ENCODE data around the gene JMJD6. TPM values are rescaled to one million over a fixed set of nuclear protein-coding genes. Genes with fewer than 3 reads are reported as not detected.

Gene JMJD6
- total RNA-seq = 29.6 TPM
- long read RNA-seq, transcript JMJD6-202 (6 exons, 1,603 nt) = major isoform, 30 of 41 reads
- long read RNA-seq, partial matches to known transcripts = 2 of 41 reads
- long read RNA-seq, other reads (novel, unspliced or antisense) = 4 of 41 reads

DNA sequence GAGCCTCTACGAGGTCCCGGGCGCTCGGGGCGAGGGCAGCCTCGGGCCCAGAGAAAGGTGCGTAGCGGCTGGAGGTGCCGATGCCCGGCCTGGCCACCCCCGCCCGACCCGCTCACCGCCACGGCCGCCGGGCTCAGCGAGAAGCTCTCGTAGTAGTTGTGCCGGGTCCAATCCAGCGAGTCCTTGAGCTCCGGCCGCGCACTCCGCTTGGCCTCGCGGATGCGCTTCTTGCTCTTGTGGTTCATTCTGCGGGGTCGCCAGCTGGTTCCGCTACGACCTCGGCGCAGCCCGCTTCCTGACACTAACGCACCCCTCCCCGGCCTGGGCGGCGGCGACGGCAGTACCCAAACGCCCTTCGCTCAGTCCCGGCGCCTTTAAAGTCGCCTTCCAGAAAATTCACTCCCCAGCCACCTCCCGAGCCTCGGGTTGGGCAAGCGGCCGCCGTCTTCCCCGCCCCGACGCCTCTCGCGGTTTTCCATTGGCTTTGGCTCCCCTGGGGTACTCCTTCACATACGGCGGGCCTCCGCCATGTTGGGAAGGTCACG lies at the start of gene JMJD6:
TSS of gene JMJD6 (minus strand) at position 376 of the 545 bp plus-strand sequence. CDS start at position 245, 131 bp downstream.
- TF ChIP-seq, protein P1, sequence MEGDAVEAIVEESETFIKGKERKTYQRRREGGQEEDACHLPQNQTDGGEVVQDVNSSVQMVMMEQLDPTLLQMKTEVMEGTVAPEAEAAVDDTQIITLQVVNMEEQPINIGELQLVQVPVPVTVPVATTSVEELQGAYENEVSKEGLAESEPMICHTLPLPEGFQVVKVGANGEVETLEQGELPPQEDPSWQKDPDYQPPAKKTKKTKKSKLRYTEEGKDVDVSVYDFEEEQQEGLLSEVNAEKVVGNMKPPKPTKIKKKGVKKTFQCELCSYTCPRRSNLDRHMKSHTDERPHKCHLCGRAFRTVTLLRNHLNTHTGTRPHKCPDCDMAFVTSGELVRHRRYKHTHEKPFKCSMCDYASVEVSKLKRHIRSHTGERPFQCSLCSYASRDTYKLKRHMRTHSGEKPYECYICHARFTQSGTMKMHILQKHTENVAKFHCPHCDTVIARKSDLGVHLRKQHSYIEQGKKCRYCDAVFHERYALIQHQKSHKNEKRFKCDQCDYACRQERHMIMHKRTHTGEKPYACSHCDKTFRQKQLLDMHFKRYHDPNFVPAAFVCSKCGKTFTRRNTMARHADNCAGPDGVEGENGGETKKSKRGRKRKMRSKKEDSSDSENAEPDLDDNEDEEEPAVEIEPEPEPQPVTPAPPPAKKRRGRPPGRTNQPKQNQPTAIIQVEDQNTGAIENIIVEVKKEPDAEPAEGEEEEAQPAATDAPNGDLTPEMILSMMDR (IDR thresholded peaks at IDR 0.05) = no peak
- DNase-seq (peak; percentile 97), ATAC-seq (peak; percentile 95 to 97)
- Histone ChIP-seq H3K27me3 (ENCODE audit: low read depth) (no peaks in the 10 kb centered on the region), H3K4me1 (peaks cover 62% of the 10 kb centered on the region), H3K27ac (peak within 1 kb of the TSS; percentile 99), H3K36me3 (peaks cover 65% of the 10 kb centered on the region), H3K4me3 (peak within 1 kb of the TSS; percentile 98), H3K9me3 (no peaks in the 10 kb centered on the region)
- intact Hi-C loops (cut with DNase I) = no loop called here

DNA sequence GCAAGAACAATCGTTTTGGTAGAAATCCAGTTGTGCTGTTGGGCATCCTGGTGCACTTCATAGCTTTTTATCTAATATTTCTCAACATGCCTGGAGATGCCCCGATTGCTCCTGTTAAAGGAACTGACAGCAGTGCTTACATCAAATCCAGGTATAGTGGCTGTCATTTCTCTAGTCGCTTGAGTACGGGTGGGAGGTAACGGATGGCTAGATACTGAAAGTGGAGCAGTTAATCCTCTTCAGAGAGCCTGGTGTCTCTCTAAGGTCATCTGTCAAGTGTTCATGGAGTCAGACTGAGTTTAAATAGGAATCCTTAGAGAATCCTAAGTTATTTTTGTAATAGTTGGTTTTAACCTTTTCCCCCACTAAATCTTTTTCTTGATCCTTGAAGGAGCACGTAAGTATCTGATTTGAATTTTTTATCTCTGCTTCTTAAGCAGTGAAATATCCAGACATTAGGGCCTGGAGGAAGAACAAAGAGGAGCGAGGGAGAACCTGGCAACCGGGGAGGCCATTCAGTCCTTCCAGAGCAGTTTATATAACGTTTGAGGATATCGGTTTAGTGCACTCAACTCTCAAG lies 48.7 kb upstream of the JMJD6 start:
- ATAC-seq = no peak
- H3K36me3 ChIP-seq = peaks cover 82% of the 10 kb centered on the region

DNA sequence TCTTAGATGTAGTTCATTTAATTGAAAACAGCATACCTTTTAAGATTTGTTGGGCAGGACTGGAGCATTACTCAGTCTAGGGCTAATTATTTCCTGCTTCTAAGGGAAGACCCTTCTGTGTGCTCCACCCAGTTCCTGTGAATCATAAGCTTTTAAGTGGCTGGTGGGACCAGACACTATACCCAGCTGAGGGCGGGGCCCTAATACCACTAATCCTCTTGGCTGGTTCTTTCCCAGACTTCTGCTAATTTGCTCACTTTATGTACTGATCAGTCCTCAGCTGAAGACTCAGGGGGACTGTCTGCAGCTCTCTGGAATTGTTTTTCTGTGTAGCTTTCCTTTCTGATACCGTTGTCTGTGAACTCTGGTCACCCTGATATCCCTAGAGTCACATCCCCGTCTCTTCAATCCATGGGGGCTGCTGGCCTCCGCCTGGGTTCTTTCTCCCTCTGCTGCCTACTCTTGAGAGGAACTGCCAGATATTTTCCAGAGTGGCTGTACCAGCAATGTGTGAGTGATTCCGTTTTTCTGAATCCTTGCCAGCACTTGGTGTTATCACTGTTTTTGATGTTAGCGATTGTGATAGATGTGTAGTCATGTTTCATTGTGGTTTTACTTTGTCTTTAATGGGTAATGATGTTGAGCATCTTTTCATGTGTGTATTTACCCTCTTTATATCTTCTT lies 46.6 kb upstream of the JMJD6 start:
- no peak overlapping the region for H3K4me3 ChIP-seq
- TF ChIP-seq, protein P1 (IDR thresholded peaks at IDR 0.05) = no peak
- intact Hi-C loops (cut with DNase I) = no loop called here
- DNase-seq (no peak), ATAC-seq (peak; percentile 55 to 75)
- H3K9me3 ChIP-seq = peaks cover 3% of the 10 kb centered on the region
- peak overlapping the region; percentile 19 for H3K27ac ChIP-seq
- H3K36me3 ChIP-seq = peaks cover 82% of the 10 kb centered on the region
- H3K4me1 ChIP-seq = peaks cover 7% of the 10 kb centered on the region
- H3K27me3 ChIP-seq (ENCODE audit: low read depth) = no peaks in the 10 kb centered on the region

More for the DNA sequence above, 48.7 kb upstream of the JMJD6 start:
- Histone ChIP-seq H3K4me3 (no peak overlapping the region), H3K27me3 (ENCODE audit: low read depth) (no peaks in the 10 kb centered on the region), H3K27ac (no peak overlapping the region), H3K9me3 (no peaks in the 10 kb centered on the region), H3K4me1 (peaks cover 7% of the 10 kb centered on the region)
- intact Hi-C loops (cut with DNase I) = no loop called here
- TF ChIP-seq, protein P1 (IDR thresholded peaks at IDR 0.05) = no peak
- no peak for DNase-seq

DNA sequence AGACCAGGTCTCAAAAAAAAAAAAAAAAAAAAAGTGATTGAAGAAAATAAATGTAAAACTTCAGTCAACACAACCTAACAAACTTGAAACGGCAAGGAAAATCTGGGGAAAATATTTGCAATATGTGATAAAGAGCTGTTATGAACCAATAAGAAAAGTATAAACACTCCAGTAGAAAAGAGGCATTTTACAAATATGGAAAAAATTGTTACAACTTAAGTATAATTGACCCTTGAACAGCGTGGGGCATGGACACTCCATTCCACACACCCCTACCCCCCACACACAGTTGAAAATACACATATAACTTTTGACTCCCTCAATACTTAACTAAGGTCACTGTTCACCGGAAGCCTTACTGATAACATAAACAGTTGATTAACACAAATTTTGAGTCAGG lies 32.2 kb upstream of the JMJD6 start:
- H3K9me3 ChIP-seq = no peaks in the 10 kb centered on the region
- peaks cover 41% of the 10 kb centered on the region for H3K36me3 ChIP-seq
- ATAC-seq (no peak), DNase-seq (no peak)
- H3K27ac ChIP-seq = no peak overlapping the region
- no peaks in the 10 kb centered on the region for H3K27me3 ChIP-seq (ENCODE audit: low read depth)
- intact Hi-C loops (cut with DNase I) = no loop called here
- H3K4me1 ChIP-seq = no peaks in the 10 kb centered on the region
- TF ChIP-seq, protein P1 (IDR thresholded peaks at IDR 0.05) = no peak
- no peak overlapping the region for H3K4me3 ChIP-seq

DNA sequence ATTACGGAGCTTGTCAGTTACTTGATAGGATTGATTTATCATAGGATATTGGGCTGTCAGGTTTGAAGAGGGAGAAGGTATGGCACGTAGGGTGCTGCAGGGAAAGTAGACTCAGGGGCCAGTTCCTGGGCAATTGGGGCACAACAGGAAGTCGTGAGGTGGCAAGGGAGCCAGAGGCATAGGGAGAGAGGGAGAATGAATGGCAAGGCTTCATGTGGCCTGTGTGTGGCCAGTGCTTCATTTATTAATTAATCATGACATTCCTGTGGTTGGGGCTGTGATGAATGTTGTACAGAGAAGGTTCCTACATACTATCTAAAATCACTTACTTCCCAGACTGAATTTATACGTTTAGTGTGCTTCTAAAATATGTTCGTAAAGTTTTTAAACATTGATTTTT lies 30.9 kb upstream of the JMJD6 start:
- H3K4me3 ChIP-seq = no peak overlapping the region
- H3K36me3 ChIP-seq = peaks cover 47% of the 10 kb centered on the region
- intact Hi-C loops (cut with DNase I) = no loop called here
- no peaks in the 10 kb centered on the region for H3K4me1 ChIP-seq
- no peak overlapping the region for H3K27ac ChIP-seq
- no peak for ATAC-seq
- DNase-seq = no peak
- H3K27me3 ChIP-seq (ENCODE audit: low read depth) = no peaks in the 10 kb centered on the region
- no peaks in the 10 kb centered on the region for H3K9me3 ChIP-seq
- TF ChIP-seq, protein P1 (IDR thresholded peaks at IDR 0.05) = no peak
